Prostate gland (tissue), 2 donors: ENCODE data around the gene FAM3C.
"Not testable (repeated sequence)": the region's sequence is repeated elsewhere in the genome, so short reads cannot be mapped to it uniquely, and the experiment has no call there.

Experiments
- POLR2AphosphoS5 ChIP-seq: sonication (generic); formaldehyde crosslinking; IDR thresholded peaks from one replicate; pipeline ENCODE4 v1.6.1; 2017; ENCODE audit warnings: antibody characterized with exemption
- TF ChIP-seq, protein P1 (sequence below), 4 experiments: fragments of 200-600 bp in 2 of 4; fragments of 450-650 bp in 2 of 4; sonication (generic) in 2 of 4; IDR thresholded peaks; 1 replicate in 3 of 4; 2 replicates in 1 of 4; pipeline ENCODE4 v1.5.1; 2016 to 2019; ENCODE audit warnings: antibody characterized with exemption in 4 of 4, mild to moderate bottlenecking in 2 of 4, moderate library complexity in 2 of 4

DNA sequence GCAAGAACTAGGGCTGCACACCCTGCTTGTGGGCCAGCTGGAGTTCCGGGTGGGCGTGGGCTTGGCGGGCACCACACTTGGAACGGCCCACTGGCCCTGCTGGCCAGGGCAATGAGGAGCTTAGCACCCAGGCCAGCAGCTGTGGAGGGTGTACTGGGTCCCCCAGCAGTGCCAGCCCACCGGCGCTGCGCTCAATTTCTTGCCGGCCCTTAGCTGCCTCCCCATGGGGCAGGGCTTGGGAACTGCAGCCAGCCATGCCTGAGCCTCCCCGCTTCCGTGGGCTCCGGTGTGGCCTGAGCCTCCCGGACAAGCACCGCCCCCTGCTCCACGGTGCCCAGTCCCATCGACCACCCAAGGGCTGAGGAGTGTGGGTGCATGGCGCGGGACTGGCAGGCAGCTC lies 25.6 kb upstream of the FAM3C start:
- TF ChIP-seq, protein P1, sequence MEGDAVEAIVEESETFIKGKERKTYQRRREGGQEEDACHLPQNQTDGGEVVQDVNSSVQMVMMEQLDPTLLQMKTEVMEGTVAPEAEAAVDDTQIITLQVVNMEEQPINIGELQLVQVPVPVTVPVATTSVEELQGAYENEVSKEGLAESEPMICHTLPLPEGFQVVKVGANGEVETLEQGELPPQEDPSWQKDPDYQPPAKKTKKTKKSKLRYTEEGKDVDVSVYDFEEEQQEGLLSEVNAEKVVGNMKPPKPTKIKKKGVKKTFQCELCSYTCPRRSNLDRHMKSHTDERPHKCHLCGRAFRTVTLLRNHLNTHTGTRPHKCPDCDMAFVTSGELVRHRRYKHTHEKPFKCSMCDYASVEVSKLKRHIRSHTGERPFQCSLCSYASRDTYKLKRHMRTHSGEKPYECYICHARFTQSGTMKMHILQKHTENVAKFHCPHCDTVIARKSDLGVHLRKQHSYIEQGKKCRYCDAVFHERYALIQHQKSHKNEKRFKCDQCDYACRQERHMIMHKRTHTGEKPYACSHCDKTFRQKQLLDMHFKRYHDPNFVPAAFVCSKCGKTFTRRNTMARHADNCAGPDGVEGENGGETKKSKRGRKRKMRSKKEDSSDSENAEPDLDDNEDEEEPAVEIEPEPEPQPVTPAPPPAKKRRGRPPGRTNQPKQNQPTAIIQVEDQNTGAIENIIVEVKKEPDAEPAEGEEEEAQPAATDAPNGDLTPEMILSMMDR (IDR thresholded peaks at IDR 0.05) = not testable (repeated sequence)
- not testable (repeated sequence) for TF ChIP-seq POLR2AphosphoS5
